HCT116 (cell line): ENCODE data around the gene ACOT11. TPM values are rescaled to one million over a fixed set of nuclear protein-coding genes. Genes with fewer than 3 reads are reported as not detected.

Experiments used
- ATAC-seq: fragments of 200-7000 bp; cut with Tn5 transposase; 2 replicates; pipeline ENCODE4 v1.9.1; 2020; ENCODE audit warnings: mild to moderate bottlenecking, moderate library complexity
- BruUV-seq: library from RNA; stranded (reverse); fragments of 400-500 nt; replicated peaks from 2 replicates; lab custom pipeline; 2021; lab: Mats Ljungman, UMichigan
- CTCF ChIA-PET: fragments of 300-600 bp; sonication (Branson Sonifier 250); formaldehyde crosslinking; loops from one replicate; lab custom pipeline; 2021; ENCODE audit warnings: antibody characterized with exemption; lab: Charles Lee
- POLR2A ChIA-PET: fragments of 300-600, 350-600 bp; sonication (Branson Sonifier 250); formaldehyde crosslinking; loops from one replicate; lab custom pipeline; 2021; ENCODE audit warnings: antibody characterized with exemption; lab: Charles Lee
- RAD21 ChIA-PET, 2 experiments: fragments of 300-600 bp; sonication (Branson Sonifier 250); formaldehyde crosslinking; loops; one replicate each; lab custom pipeline; 2023; ENCODE audit warnings: low total read pairs in 2 of 2; ENCODE audit not compliant: uncharacterized antibody in 2 of 2, unreplicated experiment in 2 of 2, low non-redundant PET in 1 of 2; lab: Charles Lee
- DNase-seq: peaks from one replicate; pipeline ENCODE4 v3.0.0-alpha.2; 2010; ENCODE audit warnings: low read depth, low spot score
- H2AFZ ChIP-seq: fragments of 200-600 bp; shearing (Covaris generic), sonication (generic); 2 replicates; pipeline ENCODE4 v1.6.1; 2017; ENCODE audit warnings: low read depth, mixed run types, mixed read lengths, antibody characterized with exemption, low read length; ENCODE audit not compliant: poor library complexity, severe bottlenecking
- H3K27ac ChIP-seq: 2 replicates; pipeline ENCODE4 v1.5.1; 2012; ENCODE audit warnings: low read depth, low read length
- H3K27me3 ChIP-seq: fragments of 200-600 bp; sonication (generic); 2 replicates; pipeline ENCODE4 v1.6.1; 2016; ENCODE audit warnings: mixed run types, low read length, mixed read lengths; ENCODE audit not compliant: insufficient read depth
- H3K36me3 ChIP-seq, 2 experiments: fragments of 200-500 bp in 1 of 2; fragments of 200-600 bp in 1 of 2; sonication (Bioruptor generic) in 1 of 2; sonication (generic) in 1 of 2; 2 replicates each; pipeline versions ENCODE4 v1.5.1 to v1.6.1; 2014 to 2016; ENCODE audit warnings: low read length in 2 of 2, inconsistent platforms in 1 of 2, mixed read lengths in 1 of 2, mixed run types in 1 of 2; ENCODE audit not compliant: insufficient read depth in 2 of 2, control insufficient read depth in 1 of 2
- H3K4me1 ChIP-seq, 2 experiments: fragments of 200-600 bp in 1 of 2; sonication (generic) in 1 of 2; 2 replicates each; pipeline versions ENCODE4 v1.5.1 to v1.6.1; 2012 to 2017; ENCODE audit warnings: low read length in 2 of 2, inconsistent platforms in 1 of 2, mild to moderate bottlenecking in 1 of 2, mixed read lengths in 1 of 2, mixed run types in 1 of 2, moderate library complexity in 1 of 2; ENCODE audit not compliant: insufficient read depth in 2 of 2, control insufficient read depth in 1 of 2
- H3K4me2 ChIP-seq: fragments of 200-600 bp; sonication (generic); 2 replicates; pipeline ENCODE4 v1.6.1; 2017; ENCODE audit warnings: mixed run types, low read length, mixed read lengths
- H3K4me3 ChIP-seq, 2 experiments: fragments of 200-600 bp in 1 of 2; sonication (generic) in 1 of 2; replicated peaks in 1 of 2; 2 replicates each; pipeline ENCODE4 v1.5.1; 2011 to 2016; ENCODE audit warnings: low read length in 2 of 2, control low read depth in 1 of 2, low read depth in 1 of 2, mild to moderate bottlenecking in 1 of 2, mixed read lengths in 1 of 2, mixed run types in 1 of 2
- H3K79me2 ChIP-seq: fragments of 200-600 bp; sonication (generic); 2 replicates; pipeline ENCODE4 v1.6.1; 2017; ENCODE audit warnings: mild to moderate bottlenecking, mixed run types, low read length, moderate library complexity, mixed read lengths; ENCODE audit not compliant: insufficient read depth
- H3K9ac ChIP-seq: fragments of 200-600 bp; sonication (generic); 2 replicates; pipeline ENCODE4 v1.6.1; 2016; ENCODE audit warnings: low read length, mixed read lengths
- H3K9me2 ChIP-seq: fragments of 200-600 bp; sonication (generic), shearing (Covaris generic); 2 replicates; pipeline ENCODE4 v1.6.1; 2017; ENCODE audit warnings: mixed run types, mild to moderate bottlenecking, moderate library complexity; ENCODE audit not compliant: insufficient read depth
- H3K9me3 ChIP-seq, 2 experiments: fragments of 200-500 bp in 1 of 2; fragments of 200-600 bp in 1 of 2; sonication (Bioruptor generic) in 1 of 2; sonication (generic) in 1 of 2; 2 replicates each; pipeline ENCODE4 v1.6.1; 2014 to 2017; ENCODE audit warnings: low read length in 2 of 2, mixed read lengths in 2 of 2, inconsistent platforms in 1 of 2, low read depth in 1 of 2, mild to moderate bottlenecking in 1 of 2, mixed run types in 1 of 2, moderate library complexity in 1 of 2; ENCODE audit not compliant: control insufficient read depth in 1 of 2, insufficient read depth in 1 of 2
- H4K20me1 ChIP-seq: fragments of 200-600 bp; sonication (generic), shearing (Covaris generic); 2 replicates; pipeline ENCODE4 v1.6.1; 2017; ENCODE audit warnings: mixed run types, mild to moderate bottlenecking, moderate library complexity; ENCODE audit not compliant: insufficient read depth
- CTCF ChIP-seq, 3 experiments: fragments of 200-600 bp in 1 of 3; sonication (generic) in 1 of 3; IDR thresholded peaks in 2 of 3; conservative IDR thresholded peaks in 1 of 3; 2 replicates each; pipeline ENCODE4 v1.5.1; 2012 to 2017; ENCODE audit warnings: low read depth in 2 of 3, low read length in 2 of 3, antibody characterized with exemption in 1 of 3, borderline replicate concordance in 1 of 3, control low read depth in 1 of 3, mild to moderate bottlenecking in 1 of 3, mixed read lengths in 1 of 3, mixed run types in 1 of 3, moderate library complexity in 1 of 3; ENCODE audit not compliant: insufficient read depth in 1 of 3
- JUND ChIP-seq: IDR thresholded peaks from 2 replicates; pipeline ENCODE4 v1.6.1; 2012
- YY1 ChIP-seq: IDR thresholded peaks from 2 replicates; pipeline ENCODE4 v1.6.1; 2011; ENCODE audit warnings: low read length, low read depth, moderate library complexity, mild to moderate bottlenecking; ENCODE audit not compliant: insufficient replicate concordance; ENCODE audit errors: extremely low read depth
- ZBTB33 ChIP-seq: IDR thresholded peaks from 2 replicates; pipeline ENCODE4 v1.6.1; 2011; ENCODE audit warnings: mild to moderate bottlenecking, low read length, moderate library complexity; ENCODE audit not compliant: insufficient replicate concordance; ENCODE audit errors: extremely low read depth
- intact Hi-C: fragments of 100-400 bp; cut with micrococcal nuclease; formaldehyde crosslinking; loops from 2 replicates; pipeline ENCODE4 v1.10.0; 2022
- total RNA-seq: library from RNA; stranded (reverse); gene quantifications from one replicate; pipeline ENCODE4 v1.2.1, GENCODE V29; 2021; ENCODE audit not compliant: unreplicated experiment

The ACOT11 gene
- total RNA-seq, 1 experiment from 2014 or later, result 31.1 TPM

- TF ChIP-seq ZBTB33, result no peak
- no peak for TF ChIP-seq CTCF (IDR thresholded peaks at IDR 0.05 in 2 of 3, conservative IDR thresholded peaks at IDR 0.05 in 1 of 3; ENCODE audit: borderline replicate concordance in 1 of 3, insufficient read depth in 1 of 3, low read depth in 2 of 3, low read length in 2 of 3)
- no peak for TF ChIP-seq JUND
Measured at GRCh38 chr1:54566438-54567141, 18.6 kb downstream of the ACOT11 start (continued).

GRCh38 chr1:54567961-54568360, 19.9 kb downstream of the ACOT11 start:
- H3K27ac ChIP-seq, result no peak overlapping the region
- H3K79me2 ChIP-seq, result no peaks in the 10 kb centered on the region
- BruUV-seq, result no TSS peak
- no peaks in the 10 kb centered on the region for H3K9me2 ChIP-seq
- POLR2A ChIA-PET, result no interaction called here
- H3K9ac ChIP-seq, result no peak overlapping the region
- TF ChIP-seq YY1, result no peak
- RAD21 ChIA-PET, result no interaction called here
- no peak overlapping the region for H3K4me3 ChIP-seq
- no peaks in the 10 kb centered on the region for H3K9me3 ChIP-seq
- intact Hi-C loops, result no loop called here
- DNase-seq (no peak), ATAC-seq (no peak)
- H3K27me3 ChIP-seq, result no peaks in the 10 kb centered on the region
- no peak overlapping the region for H3K4me2 ChIP-seq
- CTCF ChIA-PET, result no interaction called here
- H3K36me3 ChIP-seq, result no peaks in the 10 kb centered on the region
- no peaks in the 10 kb centered on the region for H4K20me1 ChIP-seq
- H3K4me1 ChIP-seq, result peaks cover 73 to 92% of the 10 kb centered on the region in 2 experiments
- H2AFZ ChIP-seq, result no peak overlapping the region
